ENCODE measurements around the gene RNF213.

DNA sequence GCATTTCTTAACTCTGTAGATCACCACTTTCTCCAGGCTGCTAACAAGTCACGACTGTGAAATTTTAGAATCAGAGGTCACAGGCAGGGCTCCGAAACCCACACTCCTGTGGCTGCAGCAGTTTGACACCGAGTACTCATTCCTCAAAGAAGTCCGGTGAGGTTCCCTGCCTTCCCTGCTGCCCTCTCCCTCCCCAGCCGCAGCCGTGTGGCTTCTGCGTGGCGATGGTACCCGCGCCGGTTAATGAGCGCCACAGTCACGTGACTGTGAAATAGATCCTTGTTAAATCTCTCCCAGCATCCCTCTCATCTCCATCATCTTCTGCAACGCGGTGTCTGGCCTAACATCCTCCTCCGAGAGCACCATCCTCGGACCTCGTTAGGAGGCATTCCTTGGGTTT, 89.1 kb downstream of the RNF213 start:
- TF ChIP-seq, protein P1, sequence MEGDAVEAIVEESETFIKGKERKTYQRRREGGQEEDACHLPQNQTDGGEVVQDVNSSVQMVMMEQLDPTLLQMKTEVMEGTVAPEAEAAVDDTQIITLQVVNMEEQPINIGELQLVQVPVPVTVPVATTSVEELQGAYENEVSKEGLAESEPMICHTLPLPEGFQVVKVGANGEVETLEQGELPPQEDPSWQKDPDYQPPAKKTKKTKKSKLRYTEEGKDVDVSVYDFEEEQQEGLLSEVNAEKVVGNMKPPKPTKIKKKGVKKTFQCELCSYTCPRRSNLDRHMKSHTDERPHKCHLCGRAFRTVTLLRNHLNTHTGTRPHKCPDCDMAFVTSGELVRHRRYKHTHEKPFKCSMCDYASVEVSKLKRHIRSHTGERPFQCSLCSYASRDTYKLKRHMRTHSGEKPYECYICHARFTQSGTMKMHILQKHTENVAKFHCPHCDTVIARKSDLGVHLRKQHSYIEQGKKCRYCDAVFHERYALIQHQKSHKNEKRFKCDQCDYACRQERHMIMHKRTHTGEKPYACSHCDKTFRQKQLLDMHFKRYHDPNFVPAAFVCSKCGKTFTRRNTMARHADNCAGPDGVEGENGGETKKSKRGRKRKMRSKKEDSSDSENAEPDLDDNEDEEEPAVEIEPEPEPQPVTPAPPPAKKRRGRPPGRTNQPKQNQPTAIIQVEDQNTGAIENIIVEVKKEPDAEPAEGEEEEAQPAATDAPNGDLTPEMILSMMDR (tag by site-specific recombination; IDR thresholded peaks at IDR 0.05) = no peak
- TF ChIP-seq ZNF174 (tag by site-specific recombination; IDR thresholded peaks at IDR 0.05) (no peak), ZNF354C (tag by site-specific recombination; IDR thresholded peaks at IDR 0.05; ENCODE audit: borderline replicate concordance, low read depth) (no peak)
- TF ChIP-seq, protein P2, sequence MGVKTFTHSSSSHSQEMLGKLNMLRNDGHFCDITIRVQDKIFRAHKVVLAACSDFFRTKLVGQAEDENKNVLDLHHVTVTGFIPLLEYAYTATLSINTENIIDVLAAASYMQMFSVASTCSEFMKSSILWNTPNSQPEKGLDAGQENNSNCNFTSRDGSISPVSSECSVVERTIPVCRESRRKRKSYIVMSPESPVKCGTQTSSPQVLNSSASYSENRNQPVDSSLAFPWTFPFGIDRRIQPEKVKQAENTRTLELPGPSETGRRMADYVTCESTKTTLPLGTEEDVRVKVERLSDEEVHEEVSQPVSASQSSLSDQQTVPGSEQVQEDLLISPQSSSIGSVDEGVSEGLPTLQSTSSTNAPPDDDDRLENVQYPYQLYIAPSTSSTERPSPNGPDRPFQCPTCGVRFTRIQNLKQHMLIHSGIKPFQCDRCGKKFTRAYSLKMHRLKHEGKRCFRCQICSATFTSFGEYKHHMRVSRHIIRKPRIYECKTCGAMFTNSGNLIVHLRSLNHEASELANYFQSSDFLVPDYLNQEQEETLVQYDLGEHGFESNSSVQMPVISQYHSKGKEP (tag by site-specific recombination; IDR thresholded peaks at IDR 0.05) = no peak

Data from HEK293 (cell line).